ENCODE measurements around the gene RNF225. TPM values are rescaled to one million over a fixed set of nuclear protein-coding genes. Genes with fewer than 3 reads are reported as not detected.
A peak's percentile ranks its signal among the peaks of the same experiment; 100 is the strongest.

The RNF225 gene
- total and polyA plus RNA-seq, 4 experiments from 2014 or later, result 0.47 TPM; not detected in 3

DNA sequence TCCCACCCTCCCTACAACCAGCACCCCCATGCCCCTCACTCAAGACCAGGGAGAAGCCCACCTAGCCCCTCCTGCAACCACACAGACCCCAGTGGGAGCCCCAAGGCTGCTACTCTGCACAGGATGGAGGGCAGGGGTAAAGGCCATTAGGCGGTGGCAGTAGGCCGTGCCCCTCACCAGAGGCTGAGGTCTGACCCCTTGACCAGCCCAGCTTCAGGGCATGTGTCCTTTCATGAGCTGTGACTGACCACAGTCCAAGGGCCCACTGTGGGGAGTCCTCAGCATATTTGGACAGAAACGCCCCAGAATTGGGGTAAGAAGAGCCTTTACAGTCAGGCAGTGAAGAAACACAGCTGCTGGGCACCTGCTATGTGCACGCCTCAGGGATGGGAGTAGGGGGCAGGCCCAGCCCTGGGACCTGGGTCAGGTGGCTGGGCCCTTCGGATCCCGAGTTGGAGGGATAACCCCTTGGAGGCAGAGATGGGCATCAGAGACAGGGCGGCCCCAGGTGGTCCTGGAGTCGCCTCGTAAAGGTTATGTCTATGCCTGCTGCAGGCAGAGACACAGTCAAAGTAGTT lies 10.1 kb upstream of the RNF225 start:
- ChIA-PET CTCF (ENCODE audit: partially characterized antibody) (no interaction called here), POLR2A (ENCODE audit: partially characterized antibody) (interaction anchor here (1.0 to 3.2 kb wide), 8 partner anchors 12 to 107 kb away, joined by 3 to 30 read pairs (median 4); partner anchors contain the start of genes ERVK3-1, ZNF446, ZNF497 and ZNF584)
- Mint-ChIP-seq H3K27ac (peak overlapping the region; percentile 96 to 98 (median 98)), H3K9me3 (peaks cover 0 to 2% (median 0%) of the 10 kb centered on the region in 8 donors), H3K4me3 (peak overlapping the region; percentile 93 to 99 (median 96)), H3K27me3 (no peaks in the 10 kb centered on the region), H3K4me1 (peaks cover 24 to 59% (median 40%) of the 10 kb centered on the region in 4 donors), H3K36me3 (peaks cover 17 to 30% of the 10 kb centered on the region in 2 donors)
- no peaks in the 10 kb centered on the region for H3K9me3 ChIP-seq (ENCODE audit: control insufficient read depth in 1 of 2, low read length in 2 of 2)
- peaks cover 11% of the 10 kb centered on the region for H3K36me3 ChIP-seq (ENCODE audit: insufficient read depth, low read length)
- H3K27me3 ChIP-seq (ENCODE audit: insufficient read depth, low read length), result no peaks in the 10 kb centered on the region
- DNase-seq, result no peak
- intact Hi-C loops (cut with micrococcal nuclease), result loop anchor here (10.0 kb wide), 1 partner anchor 161 kb away; the partner anchor contains the start of gene ZNF544
- H3K4me1 ChIP-seq (ENCODE audit: insufficient read depth, low read length), result peaks cover 39% of the 10 kb centered on the region
- peak overlapping the region; percentile 89 for H3K27ac ChIP-seq (ENCODE audit: low read depth, low read length)
- peak overlapping the region in 1 of 2 donors; percentile 56 for H3K4me3 ChIP-seq (ENCODE audit: low read length in 2 of 2)

DNA sequence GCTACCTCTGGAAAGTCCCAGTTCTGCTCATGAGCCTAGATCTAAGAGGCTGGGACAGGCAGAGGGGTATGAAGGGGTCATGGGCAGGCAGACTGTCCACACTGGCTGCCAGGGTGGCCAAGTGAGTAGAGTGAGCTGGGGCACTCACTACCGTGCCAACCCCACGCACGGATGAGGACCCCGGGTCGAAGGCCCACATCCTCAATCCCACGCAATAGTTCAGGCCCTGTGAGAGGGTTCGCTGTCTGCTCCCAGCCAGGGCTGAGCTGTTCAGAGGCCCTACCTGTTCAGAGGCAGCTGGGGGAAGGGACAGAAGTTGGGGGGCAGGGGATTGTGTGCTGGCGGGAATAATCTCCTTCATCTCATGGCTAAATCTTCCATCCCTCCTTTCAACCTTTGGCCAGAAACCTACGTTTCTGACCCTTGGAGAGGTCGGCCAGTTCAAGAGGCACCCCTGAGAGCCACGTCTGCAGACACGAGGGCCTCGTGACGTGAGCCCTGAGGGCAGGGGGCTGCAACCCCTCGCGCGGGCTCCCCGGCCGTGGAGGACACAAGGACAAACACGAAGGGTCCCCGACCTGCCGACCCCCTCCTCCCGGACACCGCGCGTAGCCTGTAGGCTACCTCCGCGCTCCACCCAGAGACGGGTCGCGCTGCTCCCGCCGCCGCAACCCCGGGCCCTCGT lies 9.4 kb upstream of the RNF225 start:
- H3K9me3 Mint-ChIP-seq, result peaks cover 0 to 2% (median 0%) of the 10 kb centered on the region in 8 donors
- H3K27me3 ChIP-seq (ENCODE audit: insufficient read depth, low read length), result no peaks in the 10 kb centered on the region
- H3K4me3 Mint-ChIP-seq, result peak overlapping the region; percentile 93 to 99 (median 96)
- H3K27ac ChIP-seq (ENCODE audit: low read depth, low read length), result peak overlapping the region; percentile 89
- H3K27ac Mint-ChIP-seq, result peak overlapping the region; percentile 96 to 99 (median 98)
- H3K36me3 ChIP-seq (ENCODE audit: insufficient read depth, low read length), result peaks cover 16% of the 10 kb centered on the region
- peaks cover 42% of the 10 kb centered on the region for H3K4me1 ChIP-seq (ENCODE audit: insufficient read depth, low read length)
- no peaks in the 10 kb centered on the region for H3K27me3 Mint-ChIP-seq
- peaks cover 17 to 35% of the 10 kb centered on the region in 2 donors for H3K36me3 Mint-ChIP-seq
- intact Hi-C loops (cut with micrococcal nuclease), result loop anchor here (10.0 kb wide), 1 partner anchor 161 kb away; the partner anchor contains the start of gene ZNF544
- ChIA-PET CTCF (ENCODE audit: partially characterized antibody) (no interaction called here), POLR2A (ENCODE audit: partially characterized antibody) (interaction anchor here (0.6 to 3.2 kb wide), 14 partner anchors 12 to 536 kb away, joined by 3 to 30 read pairs (median 4); partner anchors contain the start of genes ERVK3-1, ZBTB45, ZNF274 and ZNF446)
- H3K9me3 ChIP-seq (ENCODE audit: control insufficient read depth in 1 of 2, low read length in 2 of 2), result no peaks in the 10 kb centered on the region
- DNase-seq, result peak in 1 of 5 donors; percentile 17
- H3K4me3 ChIP-seq (ENCODE audit: low read length in 2 of 2), result peak overlapping the region; percentile 56 to 65
- H3K4me1 Mint-ChIP-seq, result peaks cover 27 to 64% (median 41%) of the 10 kb centered on the region in 4 donors

DNA sequence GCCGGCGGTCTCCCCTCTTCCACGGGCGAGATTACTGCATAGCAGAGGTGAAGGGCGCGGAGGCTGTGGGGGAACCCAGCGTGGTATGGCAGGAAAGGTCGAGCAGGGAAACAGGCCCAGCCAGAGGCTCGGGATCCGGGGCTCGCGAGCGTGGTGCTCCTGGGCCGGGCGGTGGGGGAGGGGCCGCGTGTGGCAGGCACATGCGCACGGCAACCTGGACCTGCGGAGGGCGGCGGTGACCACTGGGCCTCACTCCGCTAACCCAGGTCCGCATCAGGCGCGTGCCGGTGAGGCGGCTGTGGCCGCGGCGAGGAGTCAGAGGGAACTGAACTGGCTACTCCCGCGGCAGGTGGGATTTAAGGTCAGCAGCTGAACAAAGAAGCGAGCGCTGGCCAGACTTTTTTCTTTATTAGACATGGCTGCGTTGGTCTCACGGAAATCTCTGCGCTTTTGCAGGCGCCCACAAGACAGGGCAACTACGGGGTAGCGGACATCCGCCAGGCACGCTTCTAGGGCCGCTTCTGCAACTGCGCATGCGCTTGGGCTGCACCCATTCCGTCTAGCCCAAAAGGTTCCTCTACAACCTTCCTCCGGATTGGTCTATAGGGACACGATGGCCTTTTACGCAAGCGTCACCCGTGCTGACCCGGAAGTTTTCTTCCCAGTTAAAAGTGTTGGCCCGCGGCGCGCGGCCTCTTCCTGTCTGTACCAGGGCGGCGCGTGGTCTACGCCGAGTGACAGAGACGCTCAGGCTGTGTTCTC lies 8.7 kb upstream of the RNF225 start, which contains the start of gene RPS5:
Gene RPS5, plus strand, starts transcription at position 694 of the 762 bp plus-strand sequence. CDS start 869 bp downstream, outside the sequence.
- ChIA-PET CTCF (ENCODE audit: partially characterized antibody) (no interaction called here), POLR2A (ENCODE audit: partially characterized antibody) (interaction anchor here (0.6 to 3.2 kb wide), 18 partner anchors 13 to 537 kb away, joined by 3 to 30 read pairs (median 4); partner anchors contain the start of genes ERVK3-1, ZBTB45, ZNF274 and ZNF324B)
- Histone ChIP-seq H3K27ac (ENCODE audit: low read depth, low read length) (peak within 1 kb of the TSS; percentile 89), H3K9me3 (ENCODE audit: control insufficient read depth in 1 of 2, low read length in 2 of 2) (no peaks in the 10 kb centered on the region), H3K4me1 (ENCODE audit: insufficient read depth, low read length) (peaks cover 41% of the 10 kb centered on the region), H3K4me3 (ENCODE audit: low read length in 2 of 2) (peak within 1 kb of the TSS; percentile 56 to 65), H3K27me3 (ENCODE audit: insufficient read depth, low read length) (no peaks in the 10 kb centered on the region), H3K36me3 (ENCODE audit: insufficient read depth, low read length) (peaks cover 20% of the 10 kb centered on the region)
- DNase-seq, result peak; percentile 94 to 99 (median 98)
- Mint-ChIP-seq H3K4me3 (peak within 1 kb of the TSS; percentile 93 to 99 (median 96)), H3K36me3 (peaks cover 17 to 36% of the 10 kb centered on the region in 2 donors), H3K4me1 (peaks cover 27 to 60% (median 39%) of the 10 kb centered on the region in 4 donors), H3K27ac (peak within 1 kb of the TSS; percentile 96 to 99 (median 98)), H3K9me3 (peaks cover 0 to 2% (median 0%) of the 10 kb centered on the region in 8 donors), H3K27me3 (no peaks in the 10 kb centered on the region)
- intact Hi-C loops (cut with micrococcal nuclease), result loop anchor here (1.0 to 10.0 kb wide), 7 partner anchors 15 to 162 kb away; partner anchors contain the start of genes ERVK3-1, ZNF132, ZNF544 and ZNF584

DNA sequence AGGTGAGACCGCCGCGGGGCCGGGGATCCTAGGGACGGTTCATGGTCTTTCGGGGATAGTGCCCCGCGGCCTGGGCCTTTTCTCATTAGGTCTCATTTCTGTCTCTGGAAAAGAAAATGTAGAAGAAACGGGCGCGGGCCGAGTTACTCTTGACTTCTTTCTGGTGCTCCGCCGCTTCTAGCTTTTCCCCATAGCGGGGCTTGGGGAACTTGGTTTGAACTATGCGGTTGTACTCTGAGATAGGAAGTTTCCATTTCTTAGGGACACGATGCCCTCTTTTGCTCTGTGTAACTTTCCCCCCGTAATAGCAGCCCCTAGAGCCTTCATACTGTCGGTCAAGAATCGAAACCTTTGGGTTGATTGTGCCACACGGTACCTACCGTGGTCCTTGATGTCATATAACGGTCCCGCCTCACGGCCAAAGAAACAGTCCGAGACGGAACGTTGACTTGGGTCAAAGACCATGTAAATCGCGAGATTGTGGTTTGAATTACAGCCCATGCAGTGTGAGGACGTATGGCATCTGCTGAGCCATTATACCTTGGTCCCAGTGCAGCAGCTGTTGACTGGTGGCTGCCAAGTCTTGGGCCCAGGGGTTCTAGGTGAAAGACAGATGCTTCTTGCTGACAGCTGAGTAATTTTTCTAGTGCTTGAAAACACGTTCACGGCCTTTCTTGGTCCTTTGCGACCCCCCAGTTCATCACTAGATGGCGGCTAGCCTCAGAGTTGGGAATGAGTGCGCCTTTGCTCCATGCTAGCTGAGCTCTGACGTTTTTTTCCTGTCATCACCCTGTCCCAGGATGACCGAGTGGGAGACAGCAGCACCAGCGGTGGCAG lies 7.9 kb upstream of the RNF225 start:
- Mint-ChIP-seq H3K4me3 (peak overlapping the region; percentile 93 to 99 (median 96)), H3K4me1 (peaks cover 22 to 54% (median 35%) of the 10 kb centered on the region in 4 donors)
- CTCF ChIA-PET (ENCODE audit: partially characterized antibody), result no interaction called here

DNA sequence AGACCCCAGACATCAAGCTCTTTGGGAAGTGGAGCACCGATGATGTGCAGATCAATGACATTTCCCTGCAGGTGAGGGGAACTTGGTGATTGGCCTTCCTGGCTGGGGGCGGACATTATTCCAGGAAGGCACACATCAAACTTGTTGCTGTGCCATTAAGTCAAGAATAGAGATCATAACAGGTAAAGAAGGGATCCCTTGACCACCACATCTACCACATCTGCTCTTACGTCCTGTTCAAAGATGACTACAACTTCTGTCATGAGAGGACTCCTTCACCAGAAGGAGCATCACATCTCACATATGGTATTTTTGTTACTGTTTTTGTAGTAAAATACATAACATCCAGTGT lies 7.3 kb upstream of the RNF225 start:
- Histone ChIP-seq H3K36me3 (ENCODE audit: insufficient read depth, low read length) (peaks cover 30% of the 10 kb centered on the region), H3K9me3 (ENCODE audit: control insufficient read depth in 1 of 2, low read length in 2 of 2) (no peaks in the 10 kb centered on the region), H3K4me3 (ENCODE audit: low read length in 2 of 2) (peak overlapping the region; percentile 44 to 56), H3K27ac (ENCODE audit: low read depth, low read length) (peak overlapping the region; percentile 89), H3K27me3 (ENCODE audit: insufficient read depth, low read length) (no peaks in the 10 kb centered on the region), H3K4me1 (ENCODE audit: insufficient read depth, low read length) (peaks cover 34% of the 10 kb centered on the region)
- Mint-ChIP-seq H3K4me1 (peaks cover 24 to 58% (median 37%) of the 10 kb centered on the region in 4 donors), H3K27me3 (no peaks in the 10 kb centered on the region), H3K9me3 (no peaks in the 10 kb centered on the region), H3K4me3 (peak overlapping the region; percentile 93 to 99 (median 96)), H3K27ac (peak overlapping the region in 6 of 7 donors; percentile 96 to 99 (median 98)), H3K36me3 (peaks cover 22 to 44% of the 10 kb centered on the region in 2 donors)
- no peak for DNase-seq
- POLR2A ChIA-PET (ENCODE audit: partially characterized antibody), result interaction anchor here (1.1 to 3.2 kb wide), 5 partner anchors 13 to 205 kb away, joined by 3 to 30 read pairs (median 6); partner anchors contain the start of genes ZBTB45, ZNF274, ZNF324B and ZNF497
- CTCF ChIA-PET (ENCODE audit: partially characterized antibody), result no interaction called here
- intact Hi-C loops (cut with micrococcal nuclease), result loop anchor here (10.0 kb wide), 1 partner anchor 163 kb away; the partner anchor contains the start of gene ZNF544

More for the DNA sequence above, 7.9 kb upstream of the RNF225 start:
- peaks cover 17 to 39% of the 10 kb centered on the region in 2 donors for H3K36me3 Mint-ChIP-seq
- no peak for DNase-seq
- Histone ChIP-seq H3K27ac (ENCODE audit: low read depth, low read length) (peak overlapping the region; percentile 89), H3K27me3 (ENCODE audit: insufficient read depth, low read length) (no peaks in the 10 kb centered on the region), H3K4me3 (ENCODE audit: low read length in 2 of 2) (peak overlapping the region; percentile 44 to 56), H3K9me3 (ENCODE audit: control insufficient read depth in 1 of 2, low read length in 2 of 2) (no peaks in the 10 kb centered on the region), H3K36me3 (ENCODE audit: insufficient read depth, low read length) (peaks cover 24% of the 10 kb centered on the region), H3K4me1 (ENCODE audit: insufficient read depth, low read length) (peaks cover 34% of the 10 kb centered on the region)
- H3K27ac Mint-ChIP-seq, result peak overlapping the region; percentile 96 to 99 (median 98)
- H3K9me3 Mint-ChIP-seq, result peaks cover 0 to 2% (median 0%) of the 10 kb centered on the region in 8 donors
- POLR2A ChIA-PET (ENCODE audit: partially characterized antibody), result interaction anchor here (1.0 to 3.2 kb wide), 13 partner anchors 13 to 538 kb away, joined by 3 to 30 read pairs (median 5); partner anchors contain the start of genes ZBTB45, ZNF274, ZNF324B and ZNF446
- H3K27me3 Mint-ChIP-seq, result no peaks in the 10 kb centered on the region
- intact Hi-C loops (cut with micrococcal nuclease), result loop anchor here (1.0 to 10.0 kb wide), 7 partner anchors 14 to 163 kb away; partner anchors contain the start of genes ERVK3-1, ZNF132, ZNF544 and ZNF584

All from CD4-positive, alpha-beta memory T cell (primary cell).